ENCODE measurements around the gene PRPF8.

Gene PRPF8

GRCh38 chr17:1684378-1685189, at the start of gene PRPF8:
Gene PRPF8, minus strand, starts transcription at chr17:1684867. Its CDS starts 296 bp downstream, at chr17:1684571.
- Histone ChIP-seq H3K27me3 (ENCODE audit: low read depth, low read length) (no peaks in the 10 kb centered on the region), H3K79me2 (ENCODE audit: low read length) (peaks cover 33% of the 10 kb centered on the region), H3K9me3 (ENCODE audit: insufficient read depth, low read length) (no peaks in the 10 kb centered on the region), H3K36me3 (replicated peaks; ENCODE audit: low read depth, low read length) (peaks cover 35% of the 10 kb centered on the region), H4K20me1 (ENCODE audit: insufficient read depth, low read length) (peaks cover 21% of the 10 kb centered on the region), H3K4me2 (ENCODE audit: low read length) (peak within 1 kb of the TSS; percentile 91), H2AFZ (ENCODE audit: low read depth, low read length) (peak within 1 kb of the TSS; percentile 75; the same call in 1 of the 2 replicates), H3K4me3 (ENCODE audit: low read length) (peak within 1 kb of the TSS; percentile 90), H3K9ac (ENCODE audit: low read length) (peak within 1 kb of the TSS; percentile 86), H3K27ac (ENCODE audit: low read length) (peak within 1 kb of the TSS; percentile 64), H3K4me1 (ENCODE audit: low read length) (peaks cover 9% of the 10 kb centered on the region)
- TF ChIP-seq EZH2phosphoT487 (IDR thresholded peaks at IDR 0.05; ENCODE audit: low read depth): no peak
- TF ChIP-seq CTCF (IDR thresholded peaks at IDR 0.05; ENCODE audit: low read depth, low read length): no peak

DNA sequence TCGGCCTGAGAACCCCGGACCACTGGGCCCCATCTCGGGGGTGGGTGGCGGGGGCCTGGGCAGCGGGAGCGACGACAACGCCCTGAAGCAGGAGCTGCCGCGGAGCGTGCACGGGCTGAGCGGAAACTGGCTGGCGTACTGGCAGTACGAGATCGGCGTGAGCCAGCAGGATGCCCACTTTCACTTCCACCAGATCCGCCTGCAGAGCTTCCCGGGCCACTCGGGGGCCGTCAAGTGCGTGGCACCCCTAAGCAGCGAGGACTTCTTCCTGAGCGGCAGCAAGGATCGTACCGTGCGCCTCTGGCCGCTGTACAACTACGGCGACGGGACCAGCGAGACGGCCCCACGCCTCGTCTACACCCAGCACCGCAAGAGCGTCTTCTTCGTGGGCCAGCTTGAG, 49.1 kb upstream of the PRPF8 start:
- H4K20me1 ChIP-seq (ENCODE audit: insufficient read depth, low read length): no peaks in the 10 kb centered on the region
- H3K9ac ChIP-seq (ENCODE audit: low read length): no peak overlapping the region
- H3K27me3 ChIP-seq (ENCODE audit: low read depth, low read length): no peaks in the 10 kb centered on the region
- no peak overlapping the region for H3K27ac ChIP-seq (ENCODE audit: low read length)
- peaks cover 9% of the 10 kb centered on the region for H3K36me3 ChIP-seq (replicated peaks; ENCODE audit: low read depth, low read length)
- H2AFZ ChIP-seq (ENCODE audit: low read depth, low read length): no peak overlapping the region
- H3K79me2 ChIP-seq (ENCODE audit: low read length): 0 out of 2 replicates have a peak, but pooled peaks cover 2% of the 10 kb centered on the region
- no peaks in the 10 kb centered on the region for H3K4me1 ChIP-seq (ENCODE audit: low read length)
- TF ChIP-seq CTCF (IDR thresholded peaks at IDR 0.05; ENCODE audit: low read depth, low read length): no peak
- no peak for TF ChIP-seq EZH2phosphoT487 (IDR thresholded peaks at IDR 0.05; ENCODE audit: low read depth)
- H3K9me3 ChIP-seq (ENCODE audit: insufficient read depth, low read length): no peaks in the 10 kb centered on the region
- H3K4me3 ChIP-seq (ENCODE audit: low read length): no peak overlapping the region
- no peak overlapping the region for H3K4me2 ChIP-seq (ENCODE audit: low read length)

GRCh38 chr17:1732833-1733321, 48.2 kb upstream of the PRPF8 start:
- no peak overlapping the region for H3K9ac ChIP-seq (ENCODE audit: low read length)
- peaks cover 9% of the 10 kb centered on the region for H3K36me3 ChIP-seq (replicated peaks; ENCODE audit: low read depth, low read length)
- H2AFZ ChIP-seq (ENCODE audit: low read depth, low read length): no peak overlapping the region

More at GRCh38 chr17:1732833-1733321, 48.2 kb upstream of the PRPF8 start:
- H3K79me2 ChIP-seq (ENCODE audit: low read length): peaks cover 6% of the 10 kb centered on the region
- no peaks in the 10 kb centered on the region for H3K4me1 ChIP-seq (ENCODE audit: low read length)
- H3K27me3 ChIP-seq (ENCODE audit: low read depth, low read length): no peaks in the 10 kb centered on the region
- no peaks in the 10 kb centered on the region for H3K9me3 ChIP-seq (ENCODE audit: insufficient read depth, low read length)
- TF ChIP-seq CTCF (IDR thresholded peaks at IDR 0.05; ENCODE audit: low read depth, low read length) (no peak), EZH2phosphoT487 (IDR thresholded peaks at IDR 0.05; ENCODE audit: low read depth) (no peak)
- H4K20me1 ChIP-seq (ENCODE audit: insufficient read depth, low read length): no peaks in the 10 kb centered on the region
- H3K27ac ChIP-seq (ENCODE audit: low read length): no peak overlapping the region
- no peak overlapping the region for H3K4me3 ChIP-seq (ENCODE audit: low read length)
- H3K4me2 ChIP-seq (ENCODE audit: low read length): no peak overlapping the region

Measured in OCI-LY3 (cell line).